PC-9 (cell line): ENCODE results near the gene CAPN5.

ENCODE experiments used
- EZH2 ChIP-seq: fragments of 200-600 bp; sonication (generic); IDR thresholded peaks from 2 replicates; pipeline ENCODE4 v1.8.0; 2017; ENCODE audit warnings: antibody characterized with exemption, low read depth
- TF ChIP-seq, protein P1 (sequence below): fragments of 200-600 bp; sonication (generic); conservative IDR thresholded peaks from 2 replicates; pipeline ENCODE4 v1.6.1; 2017; ENCODE audit warnings: mixed run types, antibody characterized with exemption, mild to moderate bottlenecking, moderate library complexity

- TF ChIP-seq, protein P1, sequence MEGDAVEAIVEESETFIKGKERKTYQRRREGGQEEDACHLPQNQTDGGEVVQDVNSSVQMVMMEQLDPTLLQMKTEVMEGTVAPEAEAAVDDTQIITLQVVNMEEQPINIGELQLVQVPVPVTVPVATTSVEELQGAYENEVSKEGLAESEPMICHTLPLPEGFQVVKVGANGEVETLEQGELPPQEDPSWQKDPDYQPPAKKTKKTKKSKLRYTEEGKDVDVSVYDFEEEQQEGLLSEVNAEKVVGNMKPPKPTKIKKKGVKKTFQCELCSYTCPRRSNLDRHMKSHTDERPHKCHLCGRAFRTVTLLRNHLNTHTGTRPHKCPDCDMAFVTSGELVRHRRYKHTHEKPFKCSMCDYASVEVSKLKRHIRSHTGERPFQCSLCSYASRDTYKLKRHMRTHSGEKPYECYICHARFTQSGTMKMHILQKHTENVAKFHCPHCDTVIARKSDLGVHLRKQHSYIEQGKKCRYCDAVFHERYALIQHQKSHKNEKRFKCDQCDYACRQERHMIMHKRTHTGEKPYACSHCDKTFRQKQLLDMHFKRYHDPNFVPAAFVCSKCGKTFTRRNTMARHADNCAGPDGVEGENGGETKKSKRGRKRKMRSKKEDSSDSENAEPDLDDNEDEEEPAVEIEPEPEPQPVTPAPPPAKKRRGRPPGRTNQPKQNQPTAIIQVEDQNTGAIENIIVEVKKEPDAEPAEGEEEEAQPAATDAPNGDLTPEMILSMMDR, result no peak
- no peak for TF ChIP-seq EZH2
Measured at GRCh38 chr11:77074626-77075221, 8.0 kb downstream of the CAPN5 start.
